Panc1 (cell line): ENCODE results near the gene AKAP11. TPM values are rescaled to one million over a fixed set of nuclear protein-coding genes. Genes with fewer than 3 reads are reported as not detected.

Experiments
- ATAC-seq: fragments of 200-7000 bp; cut with Tn5 transposase; 2 replicates; pipeline ENCODE4 v1.9.1; 2020; ENCODE audit warnings: mild to moderate bottlenecking, moderate library complexity
- BruUV-seq: library from RNA; stranded (reverse); fragments of 400-500 nt; replicated peaks from 2 replicates; lab custom pipeline; 2021; lab: Mats Ljungman, UMichigan
- CTCF ChIA-PET: fragments of 300-600 bp; sonication (Branson Sonifier 250); formaldehyde crosslinking; loops from one replicate; lab custom pipeline; 2022; ENCODE audit warnings: antibody characterized with exemption; lab: Charles Lee
- POLR2A ChIA-PET: fragments of 300-600 bp; sonication (Branson Sonifier 250); formaldehyde crosslinking; loops from one replicate; lab custom pipeline; 2022; ENCODE audit warnings: antibody characterized with exemption; lab: Charles Lee
- DNase-seq: peaks from one replicate; pipeline ENCODE4 v3.0.0-alpha.2; 2010; ENCODE audit warnings: low read depth, low spot score
- H3K27ac ChIP-seq: 2 replicates; pipeline ENCODE4 v1.5.1; 2011; ENCODE audit warnings: mild to moderate bottlenecking, low read length, inconsistent platforms
- H3K27me3 ChIP-seq: fragments of 200-500 bp; sonication (Bioruptor generic); 2 replicates; pipeline ENCODE4 v1.6.0; 2014; ENCODE audit warnings: low read length, inconsistent platforms; ENCODE audit not compliant: control insufficient read depth, insufficient read depth
- H3K36me3 ChIP-seq: fragments of 200-500 bp; sonication (Bioruptor generic); 2 replicates; pipeline ENCODE4 v1.5.1; 2014; ENCODE audit warnings: inconsistent platforms, mild to moderate bottlenecking, low read length, moderate library complexity; ENCODE audit not compliant: control insufficient read depth, insufficient read depth
- H3K4me1 ChIP-seq: 2 replicates; pipeline ENCODE4 v1.5.1; 2011; ENCODE audit warnings: inconsistent platforms, mild to moderate bottlenecking, low read length, moderate library complexity; ENCODE audit not compliant: control insufficient read depth, insufficient read depth
- H3K4me3 ChIP-seq, 2 experiments: 2 replicates each; pipeline ENCODE4 v1.5.1; 2011 to 2012; ENCODE audit warnings: low read depth in 2 of 2, low read length in 2 of 2, mild to moderate bottlenecking in 2 of 2, inconsistent platforms in 1 of 2, moderate library complexity in 1 of 2
- H3K9me3 ChIP-seq: fragments of 200-500 bp; sonication (Bioruptor generic); 2 replicates; pipeline ENCODE4 v1.5.1; 2014; ENCODE audit warnings: low read depth, mild to moderate bottlenecking, inconsistent platforms, low read length, moderate library complexity; ENCODE audit not compliant: control insufficient read depth, insufficient read depth
- CTCF ChIP-seq: fragments of 450-650 bp; IDR thresholded peaks from 2 replicates; pipeline ENCODE4 v1.5.1; 2017; ENCODE audit warnings: mild to moderate bottlenecking
- POLR2AphosphoS5 ChIP-seq: IDR thresholded peaks from 2 replicates; pipeline ENCODE4 v1.6.1; 2012; ENCODE audit warnings: mild to moderate bottlenecking, low read depth, low read length, moderate library complexity
- SIN3A ChIP-seq: IDR thresholded peaks from 2 replicates; pipeline ENCODE4 v1.6.1; 2012; ENCODE audit warnings: low read depth, mild to moderate bottlenecking, low read length, moderate library complexity, borderline replicate concordance; ENCODE audit not compliant: insufficient read depth
- TCF7L2 ChIP-seq: IDR thresholded peaks from 2 replicates; pipeline ENCODE4 v1.6.1; 2011; ENCODE audit warnings: mild to moderate bottlenecking, low read depth, low read length, inconsistent platforms
- in situ Hi-C: cut with HindIII; loops from 2 replicates; pipeline ENCODE4 v1.10.0; 2016; ENCODE audit warnings: low sequenced_read_pairs, low pct_unique_long_range_greater_than_20kb
- intact Hi-C: fragments of 100-400 bp; cut with micrococcal nuclease; formaldehyde crosslinking; loops from one replicate; pipeline ENCODE4 v1.10.0; 2022; ENCODE audit not compliant: unreplicated experiment
- total RNA-seq: library from RNA; stranded (reverse); gene quantifications from one replicate; pipeline ENCODE4 v1.2.1, GENCODE V29; 2021; ENCODE audit not compliant: unreplicated experiment
- TF ChIP-seq, protein P1 (sequence below), 2 experiments: IDR thresholded peaks; 2 replicates each; pipeline ENCODE4 v1.6.1; 2011 to 2012; ENCODE audit warnings: low read depth in 2 of 2, control low read depth in 1 of 2, low read length in 1 of 2, mild to moderate bottlenecking in 1 of 2, moderate library complexity in 1 of 2; ENCODE audit not compliant: insufficient read depth in 1 of 2

Gene AKAP11
- total RNA-seq, 1 experiment from 2014 or later, result 17.8 TPM

- in situ Hi-C loops (no loop called here), intact Hi-C loops (no loop called here)
- POLR2A ChIA-PET, result no interaction called here
These were observed 25.4 kb upstream of the AKAP11 start for GRCh38 chr13:42246541-42246940.

DNA sequence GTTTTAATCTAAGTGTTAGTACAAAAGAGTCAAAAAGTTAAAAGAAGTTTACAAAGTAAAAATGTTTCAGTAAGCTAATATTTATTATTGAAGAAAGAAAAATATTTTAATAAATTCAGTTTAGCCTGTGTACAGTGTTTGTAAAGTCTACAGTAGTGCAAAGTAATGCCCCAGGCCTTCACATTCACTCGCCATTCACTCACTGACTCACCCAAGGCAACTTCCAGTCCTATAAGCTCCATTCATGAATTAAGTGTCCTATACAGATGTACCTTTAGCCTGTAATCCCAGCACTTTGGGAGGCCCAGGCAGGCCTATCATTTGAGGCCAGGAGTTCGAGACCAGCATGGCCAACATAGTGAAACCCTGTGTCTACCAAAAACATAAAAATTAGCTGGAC lies 24.1 kb upstream of the AKAP11 start:
- ChIA-PET POLR2A (no interaction called here), CTCF (no interaction called here)
- ATAC-seq, result no peak
- DNase-seq, result no peak
- Histone ChIP-seq H3K36me3 (no peaks in the 10 kb centered on the region), H3K4me1 (no peaks in the 10 kb centered on the region), H3K9me3 (no peaks in the 10 kb centered on the region), H3K4me3 (no peak overlapping the region), H3K27me3 (no peaks in the 10 kb centered on the region), H3K27ac (no peak overlapping the region)
- TF ChIP-seq POLR2AphosphoS5 (no peak), TCF7L2 (no peak), CTCF (no peak), SIN3A (no peak)
- TF ChIP-seq, protein P1, sequence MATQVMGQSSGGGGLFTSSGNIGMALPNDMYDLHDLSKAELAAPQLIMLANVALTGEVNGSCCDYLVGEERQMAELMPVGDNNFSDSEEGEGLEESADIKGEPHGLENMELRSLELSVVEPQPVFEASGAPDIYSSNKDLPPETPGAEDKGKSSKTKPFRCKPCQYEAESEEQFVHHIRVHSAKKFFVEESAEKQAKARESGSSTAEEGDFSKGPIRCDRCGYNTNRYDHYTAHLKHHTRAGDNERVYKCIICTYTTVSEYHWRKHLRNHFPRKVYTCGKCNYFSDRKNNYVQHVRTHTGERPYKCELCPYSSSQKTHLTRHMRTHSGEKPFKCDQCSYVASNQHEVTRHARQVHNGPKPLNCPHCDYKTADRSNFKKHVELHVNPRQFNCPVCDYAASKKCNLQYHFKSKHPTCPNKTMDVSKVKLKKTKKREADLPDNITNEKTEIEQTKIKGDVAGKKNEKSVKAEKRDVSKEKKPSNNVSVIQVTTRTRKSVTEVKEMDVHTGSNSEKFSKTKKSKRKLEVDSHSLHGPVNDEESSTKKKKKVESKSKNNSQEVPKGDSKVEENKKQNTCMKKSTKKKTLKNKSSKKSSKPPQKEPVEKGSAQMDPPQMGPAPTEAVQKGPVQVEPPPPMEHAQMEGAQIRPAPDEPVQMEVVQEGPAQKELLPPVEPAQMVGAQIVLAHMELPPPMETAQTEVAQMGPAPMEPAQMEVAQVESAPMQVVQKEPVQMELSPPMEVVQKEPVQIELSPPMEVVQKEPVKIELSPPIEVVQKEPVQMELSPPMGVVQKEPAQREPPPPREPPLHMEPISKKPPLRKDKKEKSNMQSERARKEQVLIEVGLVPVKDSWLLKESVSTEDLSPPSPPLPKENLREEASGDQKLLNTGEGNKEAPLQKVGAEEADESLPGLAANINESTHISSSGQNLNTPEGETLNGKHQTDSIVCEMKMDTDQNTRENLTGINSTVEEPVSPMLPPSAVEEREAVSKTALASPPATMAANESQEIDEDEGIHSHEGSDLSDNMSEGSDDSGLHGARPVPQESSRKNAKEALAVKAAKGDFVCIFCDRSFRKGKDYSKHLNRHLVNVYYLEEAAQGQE (IDR thresholded peaks at IDR 0.05; ENCODE audit: insufficient read depth in 1 of 2, low read depth in 2 of 2, low read length in 1 of 2), result no peak
- BruUV-seq, result no TSS peak
- intact Hi-C loops (no loop called here), in situ Hi-C loops (no loop called here)

More at GRCh38 chr13:42246541-42246940, 25.4 kb upstream of the AKAP11 start:
- H3K4me3 ChIP-seq, result no peak overlapping the region
- H3K4me1 ChIP-seq, result no peaks in the 10 kb centered on the region
- DNase-seq (no peak), ATAC-seq (no peak)
- no peaks in the 10 kb centered on the region for H3K27me3 ChIP-seq
- no TSS peak for BruUV-seq
- TF ChIP-seq POLR2AphosphoS5 (no peak), CTCF (no peak), TCF7L2 (no peak), SIN3A (no peak)
- TF ChIP-seq, protein P1 (IDR thresholded peaks at IDR 0.05; ENCODE audit: insufficient read depth in 1 of 2, low read depth in 2 of 2, low read length in 1 of 2), result no peak
- no peaks in the 10 kb centered on the region for H3K9me3 ChIP-seq
- H3K36me3 ChIP-seq, result no peaks in the 10 kb centered on the region
- H3K27ac ChIP-seq, result no peak overlapping the region
- CTCF ChIA-PET, result no interaction called here
